Hepatocyte (in vitro differentiated cells): ENCODE results near the gene PRRT3.

ENCODE experiments used
- EZH2 ChIP-seq: fragments of 200-600 bp; sonication (generic); IDR thresholded peaks from 2 replicates; pipeline ENCODE4 v1.6.1; 2016; ENCODE audit warnings: antibody characterized with exemption, mild to moderate bottlenecking, borderline replicate concordance
- EZH2phosphoT487 ChIP-seq: fragments of 200-600 bp; sonication (generic); IDR thresholded peaks from one replicate; pipeline ENCODE4 v1.6.1; 2018; ENCODE audit warnings: antibody characterized with exemption, mild to moderate bottlenecking, low read depth, moderate library complexity; ENCODE audit not compliant: unreplicated experiment, severe bottlenecking
- TF ChIP-seq, protein P1 (sequence below): fragments of 200-600 bp; sonication (generic); IDR thresholded peaks from 2 replicates; pipeline ENCODE4 v1.5.1; 2016; ENCODE audit warnings: antibody characterized with exemption, mild to moderate bottlenecking; ENCODE audit not compliant: poor library complexity

- TF ChIP-seq, protein P1, sequence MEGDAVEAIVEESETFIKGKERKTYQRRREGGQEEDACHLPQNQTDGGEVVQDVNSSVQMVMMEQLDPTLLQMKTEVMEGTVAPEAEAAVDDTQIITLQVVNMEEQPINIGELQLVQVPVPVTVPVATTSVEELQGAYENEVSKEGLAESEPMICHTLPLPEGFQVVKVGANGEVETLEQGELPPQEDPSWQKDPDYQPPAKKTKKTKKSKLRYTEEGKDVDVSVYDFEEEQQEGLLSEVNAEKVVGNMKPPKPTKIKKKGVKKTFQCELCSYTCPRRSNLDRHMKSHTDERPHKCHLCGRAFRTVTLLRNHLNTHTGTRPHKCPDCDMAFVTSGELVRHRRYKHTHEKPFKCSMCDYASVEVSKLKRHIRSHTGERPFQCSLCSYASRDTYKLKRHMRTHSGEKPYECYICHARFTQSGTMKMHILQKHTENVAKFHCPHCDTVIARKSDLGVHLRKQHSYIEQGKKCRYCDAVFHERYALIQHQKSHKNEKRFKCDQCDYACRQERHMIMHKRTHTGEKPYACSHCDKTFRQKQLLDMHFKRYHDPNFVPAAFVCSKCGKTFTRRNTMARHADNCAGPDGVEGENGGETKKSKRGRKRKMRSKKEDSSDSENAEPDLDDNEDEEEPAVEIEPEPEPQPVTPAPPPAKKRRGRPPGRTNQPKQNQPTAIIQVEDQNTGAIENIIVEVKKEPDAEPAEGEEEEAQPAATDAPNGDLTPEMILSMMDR = no peak
- no peak for TF ChIP-seq EZH2
- no peak for TF ChIP-seq EZH2phosphoT487
Measured at GRCh38 chr3:9951126-9951525, 1.1 kb downstream of the PRRT3 start.
